ENCODE results near the gene PKHD1. TPM values are rescaled to one million over a fixed set of nuclear protein-coding genes. Genes with fewer than 3 reads are reported as not detected.

The PKHD1 gene
- total RNA-seq, 4 donors from 2014 or later = 0.16 to 0.60 (median 0.32) TPM

- 63 to 67% methylated on average over 1 of the region's 1 CpG for WGBS, 2 donors (ENCODE audit: low coverage in 1 of 2)
Measured at GRCh38 chr6:51865996-51866395, 221.4 kb downstream of the PKHD1 start.

GRCh38 chr6:51865176-51865575, 222.2 kb downstream of the PKHD1 start:
- in situ Hi-C loops (cut with MboI; ENCODE audit: low pct_ligation_motif_present in 1 of 4, low pct_unique_long_range_greater_than_20kb in 1 of 4, low sequenced_read_pairs in 3 of 4) = loop anchor here in 1 of 4 donors (25.0 kb wide), 1 partner anchor 147 kb away; no protein-coding TSS in a partner anchor
- no peaks in the 10 kb centered on the region for H3K36me3 ChIP-seq
- H3K4me1 ChIP-seq = no peaks in the 10 kb centered on the region
- H3K4me3 ChIP-seq = no peak overlapping the region
- TF ChIP-seq EP300 (IDR thresholded peaks at IDR 0.05; ENCODE audit: low read depth) (no peak), CTCF (IDR thresholded peaks at IDR 0.05) (no peak), POLR2A (IDR thresholded peaks at IDR 0.05) (no peak), POLR2AphosphoS5 (IDR thresholded peaks at IDR 0.05) (no peak)
- WGBS, 2 donors (ENCODE audit: low coverage in 1 of 2) = 56 to 68% methylated on average over 1 to 2 of the region's 2 CpGs
- H3K27me3 ChIP-seq = no peaks in the 10 kb centered on the region
- no peak overlapping the region for H3K27ac ChIP-seq
- no peaks in the 10 kb centered on the region for H3K9me3 ChIP-seq
- no peak for DNase-seq
- intact Hi-C loops (cut with DNase I; ENCODE audit: low total_unique reads) = no loop called here

More at GRCh38 chr6:51865996-51866395, 221.4 kb downstream of the PKHD1 start:
- in situ Hi-C loops (cut with MboI; ENCODE audit: low pct_ligation_motif_present in 1 of 4, low pct_unique_long_range_greater_than_20kb in 1 of 4, low sequenced_read_pairs in 3 of 4) (loop anchor here in 1 of 4 donors (25.0 kb wide), 1 partner anchor 146 kb away; no protein-coding TSS in a partner anchor), intact Hi-C loops (cut with DNase I; ENCODE audit: low total_unique reads) (no loop called here)
- Histone ChIP-seq H3K27me3 (no peaks in the 10 kb centered on the region), H3K9me3 (no peaks in the 10 kb centered on the region), H3K4me1 (no peaks in the 10 kb centered on the region), H3K27ac (no peak overlapping the region), H3K4me3 (no peak overlapping the region), H3K36me3 (no peaks in the 10 kb centered on the region)
- no peak for DNase-seq
- TF ChIP-seq POLR2AphosphoS5 (IDR thresholded peaks at IDR 0.05) = no peak
- TF ChIP-seq EP300 (IDR thresholded peaks at IDR 0.05; ENCODE audit: low read depth) = no peak
- no peak for TF ChIP-seq POLR2A (IDR thresholded peaks at IDR 0.05)
- no peak for TF ChIP-seq CTCF (IDR thresholded peaks at IDR 0.05)

- H3K27me3 ChIP-seq = no peaks in the 10 kb centered on the region
- 77 to 80% methylated on average over 2 of the region's 2 CpGs for WGBS, 2 donors (ENCODE audit: low coverage in 1 of 2)
- no peaks in the 10 kb centered on the region for H3K36me3 ChIP-seq
- no peak for DNase-seq
- intact Hi-C loops (cut with DNase I; ENCODE audit: low total_unique reads) = loop anchor here (10.0 kb wide), 1 partner anchor 158 kb away; no protein-coding TSS in a partner anchor
- no peaks in the 10 kb centered on the region for H3K9me3 ChIP-seq
- H3K27ac ChIP-seq = no peak overlapping the region
- no peak overlapping the region for H3K4me3 ChIP-seq
- in situ Hi-C loops (cut with MboI; ENCODE audit: low pct_ligation_motif_present in 1 of 4, low pct_unique_long_range_greater_than_20kb in 1 of 4, low sequenced_read_pairs in 3 of 4) = loop anchor here in 3 of 4 donors (10.0 to 25.0 kb wide), 3 partner anchors 155 to 168 kb away; no protein-coding TSS in a partner anchor
- no peaks in the 10 kb centered on the region for H3K4me1 ChIP-seq
- no peak for TF ChIP-seq EP300 (IDR thresholded peaks at IDR 0.05; ENCODE audit: low read depth)
Measured at GRCh38 chr6:51857134-51857533, 230.3 kb downstream of the PKHD1 start.

- intact Hi-C loops (cut with DNase I; ENCODE audit: low total_unique reads) = loop anchor here (10.0 kb wide), 1 partner anchor 158 kb away; no protein-coding TSS in a partner anchor
- no peaks in the 10 kb centered on the region for H3K36me3 ChIP-seq
- TF ChIP-seq CTCF (IDR thresholded peaks at IDR 0.05) (no peak), EP300 (IDR thresholded peaks at IDR 0.05; ENCODE audit: low read depth) (no peak), POLR2A (IDR thresholded peaks at IDR 0.05) (no peak), POLR2AphosphoS5 (IDR thresholded peaks at IDR 0.05) (no peak)
- no peak overlapping the region for H3K27ac ChIP-seq
- no peaks in the 10 kb centered on the region for H3K27me3 ChIP-seq
- H3K4me1 ChIP-seq = no peaks in the 10 kb centered on the region
- in situ Hi-C loops (cut with MboI; ENCODE audit: low pct_ligation_motif_present in 1 of 4, low pct_unique_long_range_greater_than_20kb in 1 of 4, low sequenced_read_pairs in 3 of 4) = loop anchor here in 3 of 4 donors (10.0 to 25.0 kb wide), 3 partner anchors 156 to 168 kb away; no protein-coding TSS in a partner anchor
- H3K9me3 ChIP-seq = no peaks in the 10 kb centered on the region
- H3K4me3 ChIP-seq = no peak overlapping the region
- no peak for DNase-seq
Measured at GRCh38 chr6:51856508-51856907, 230.9 kb downstream of the PKHD1 start.
